Activated naive CD4-positive, alpha-beta T cell treated with anti-CD3 and anti-CD28 coated beads, Interleukin-2, amount 10 ng/mL, durations not matched to agents 5 hours and 36 hours (primary cell): ENCODE data around the gene TMIGD2. TPM values are rescaled to one million over a fixed set of nuclear protein-coding genes. Genes with fewer than 3 reads are reported as not detected.

Experiments used
- total RNA-seq, 2 experiments: library from RNA; stranded (reverse); gene quantifications; one replicate each; pipeline ENCODE4 v1.2.3, GENCODE V29; 2021

Gene TMIGD2, protein sequence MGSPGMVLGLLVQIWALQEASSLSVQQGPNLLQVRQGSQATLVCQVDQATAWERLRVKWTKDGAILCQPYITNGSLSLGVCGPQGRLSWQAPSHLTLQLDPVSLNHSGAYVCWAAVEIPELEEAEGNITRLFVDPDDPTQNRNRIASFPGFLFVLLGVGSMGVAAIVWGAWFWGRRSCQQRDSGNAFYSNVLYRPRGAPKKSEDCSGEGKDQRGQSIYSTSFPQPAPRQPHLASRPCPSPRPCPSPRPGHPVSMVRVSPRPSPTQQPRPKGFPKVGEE
- total RNA-seq = 10 to 100 TPM; 50.3 to 53.2 TPM

DNA sequence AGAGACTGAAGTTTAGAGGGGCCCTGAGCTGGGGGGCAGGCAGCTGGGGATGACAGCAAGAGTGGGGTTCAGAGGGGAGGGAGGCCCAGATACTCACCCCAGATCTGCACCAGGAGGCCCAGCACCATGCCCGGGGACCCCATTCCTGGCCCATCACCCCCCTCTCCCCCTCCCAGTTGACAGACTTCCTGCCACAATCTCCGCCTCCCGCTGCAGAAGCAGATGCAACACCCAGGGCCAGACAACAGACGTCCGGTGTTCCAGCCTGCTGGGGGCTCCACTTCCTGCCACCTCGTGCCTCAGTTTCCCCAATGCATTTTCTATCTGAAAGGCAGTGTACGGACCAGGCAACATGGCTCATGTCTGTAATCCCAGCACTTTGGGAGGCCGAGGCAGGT, at the start of gene TMIGD2:
Gene TMIGD2, minus strand, starts transcription at position 147 of the 398 bp plus-strand sequence. Its CDS starts 4 bp downstream, at position 143.

DNA sequence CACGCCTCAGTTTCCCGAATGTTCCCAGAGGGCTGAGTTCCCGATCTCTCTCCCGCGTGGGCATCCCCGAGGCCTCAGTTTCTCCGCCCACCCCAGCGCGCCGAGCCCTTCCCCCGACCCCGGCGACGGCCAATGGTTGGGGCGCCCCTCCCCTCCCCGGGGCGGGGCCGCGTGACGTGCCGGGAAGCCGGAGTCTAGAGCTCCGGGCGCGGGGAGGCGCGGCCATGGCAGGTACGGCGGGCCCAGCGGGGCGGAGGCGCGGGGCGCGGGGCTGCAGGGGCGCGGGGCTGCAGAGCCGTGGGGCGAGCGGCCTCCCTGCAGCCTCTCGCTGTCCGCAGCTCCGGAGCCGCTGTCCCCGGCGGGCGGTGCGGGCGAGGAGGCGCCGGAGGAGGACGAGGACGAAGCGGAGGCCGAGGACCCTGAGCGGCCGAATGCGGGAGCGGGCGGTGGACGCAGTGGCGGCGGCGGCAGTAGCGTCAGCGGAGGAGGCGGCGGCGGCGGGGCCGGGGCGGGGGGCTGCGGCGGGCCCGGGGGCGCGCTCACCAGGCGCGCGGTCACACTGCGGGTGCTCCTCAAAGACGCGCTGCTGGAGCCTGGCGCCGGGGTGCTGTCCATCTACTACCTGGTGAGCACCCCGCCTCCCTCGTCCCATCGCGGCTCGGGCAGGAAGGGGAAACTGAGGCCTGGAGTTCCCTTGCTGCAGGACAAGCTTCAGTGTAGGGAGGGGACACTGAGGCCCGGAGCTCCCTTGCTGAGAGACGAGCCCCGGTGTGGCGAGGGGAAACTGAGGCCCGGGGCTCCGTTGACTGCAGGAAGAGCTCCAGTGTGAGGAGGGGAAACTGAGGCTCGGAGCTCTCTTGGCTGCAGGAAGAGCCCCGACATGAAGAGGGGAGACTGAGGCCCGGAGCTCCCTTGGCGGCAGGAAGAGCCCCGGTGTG, 41.5 kb upstream of the TMIGD2 start, which contains the start of gene MPND:
Gene MPND, plus strand, starts transcription at position 193 of the 938 bp plus-strand sequence. Its CDS starts 32 bp downstream, at position 225.

DNA sequence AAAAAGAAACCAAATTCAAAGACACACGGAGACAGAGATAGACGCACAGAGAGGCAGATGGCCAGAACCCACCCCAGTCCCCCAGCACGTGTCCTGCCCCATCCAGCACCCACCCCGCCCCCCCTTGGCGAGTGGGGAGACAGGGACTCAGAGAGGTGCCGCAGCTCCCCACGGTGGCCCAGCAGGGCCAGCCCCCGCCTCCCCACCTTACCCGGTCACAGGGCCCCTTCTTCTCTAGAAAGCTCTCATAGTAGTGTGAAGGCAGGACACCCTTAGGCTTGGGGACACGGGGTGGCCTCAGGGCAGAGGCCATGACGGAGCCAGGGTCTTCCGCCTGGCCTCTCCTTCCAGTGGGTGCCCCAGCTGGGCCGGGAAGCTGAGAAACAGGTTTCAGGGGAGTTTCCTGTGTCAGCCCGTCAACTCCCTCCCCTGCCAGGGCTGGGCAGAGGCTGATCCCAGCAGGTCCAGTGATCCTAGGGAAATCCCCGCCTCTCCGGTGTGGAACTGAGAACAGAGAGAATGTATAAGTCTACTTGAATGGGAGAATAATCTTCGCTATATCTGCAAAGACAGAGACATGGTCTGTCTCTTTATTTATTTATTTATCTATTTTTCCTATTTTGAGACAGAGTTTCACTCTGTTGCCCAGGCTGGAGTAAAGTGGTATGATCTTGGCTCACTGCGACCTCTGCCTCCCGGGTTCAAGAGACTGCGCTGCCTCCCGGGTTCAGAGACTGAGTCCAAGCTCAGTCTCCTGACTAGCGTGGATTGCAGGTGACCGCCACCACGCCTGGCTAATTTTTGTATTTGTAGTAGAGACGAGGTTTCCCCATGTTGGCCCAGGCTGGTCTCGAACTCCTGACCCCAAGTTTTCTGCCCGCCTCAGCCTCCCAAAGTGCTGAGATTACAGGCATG, 36.5 kb upstream of the TMIGD2 start, which contains the start of gene STAP2:
Gene STAP2, minus strand, starts transcription at position 387 of the 915 bp plus-strand sequence. Its CDS starts 74 bp downstream, at position 313.

DNA sequence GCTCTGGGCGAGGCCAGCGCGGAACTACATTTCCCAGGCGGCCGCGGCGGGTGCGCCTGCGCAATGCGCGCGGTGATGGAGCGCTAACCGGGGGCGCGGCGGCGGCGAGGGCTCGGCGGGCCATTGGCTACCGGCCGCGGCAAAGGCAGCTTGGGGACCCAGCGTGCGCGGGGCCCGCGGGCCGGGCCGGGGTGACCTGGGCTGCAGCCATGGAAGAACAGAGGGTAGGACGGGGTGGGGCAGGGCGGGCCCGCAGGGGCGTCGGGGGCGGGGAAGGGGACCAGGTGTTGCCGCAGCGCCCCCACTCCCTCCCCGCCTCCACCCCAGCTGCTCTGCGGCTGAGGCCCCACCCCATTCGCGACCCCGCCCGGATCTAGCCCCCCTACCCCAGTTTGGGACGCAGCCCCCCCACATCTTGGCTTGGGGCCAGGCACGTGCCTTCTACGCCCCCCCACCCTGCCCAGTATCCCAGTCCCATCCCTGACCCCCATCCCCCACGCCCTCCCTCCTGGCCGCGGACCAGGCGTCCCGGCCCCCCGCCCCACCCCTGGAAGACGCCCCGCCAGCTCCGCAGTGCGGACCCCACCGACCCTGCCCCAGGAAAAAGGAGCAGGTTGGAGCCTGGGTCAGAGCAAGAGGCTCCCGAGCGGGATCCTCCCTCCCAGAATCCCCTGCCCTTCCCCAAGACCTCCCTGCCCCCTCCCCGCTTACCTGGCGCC, 2.5 kb upstream of the TMIGD2 start, which contains the start of gene FSD1:
Gene FSD1, plus strand, starts transcription at position 61 of the 719 bp plus-strand sequence. Its CDS starts 149 bp downstream, at position 210.

DNA sequence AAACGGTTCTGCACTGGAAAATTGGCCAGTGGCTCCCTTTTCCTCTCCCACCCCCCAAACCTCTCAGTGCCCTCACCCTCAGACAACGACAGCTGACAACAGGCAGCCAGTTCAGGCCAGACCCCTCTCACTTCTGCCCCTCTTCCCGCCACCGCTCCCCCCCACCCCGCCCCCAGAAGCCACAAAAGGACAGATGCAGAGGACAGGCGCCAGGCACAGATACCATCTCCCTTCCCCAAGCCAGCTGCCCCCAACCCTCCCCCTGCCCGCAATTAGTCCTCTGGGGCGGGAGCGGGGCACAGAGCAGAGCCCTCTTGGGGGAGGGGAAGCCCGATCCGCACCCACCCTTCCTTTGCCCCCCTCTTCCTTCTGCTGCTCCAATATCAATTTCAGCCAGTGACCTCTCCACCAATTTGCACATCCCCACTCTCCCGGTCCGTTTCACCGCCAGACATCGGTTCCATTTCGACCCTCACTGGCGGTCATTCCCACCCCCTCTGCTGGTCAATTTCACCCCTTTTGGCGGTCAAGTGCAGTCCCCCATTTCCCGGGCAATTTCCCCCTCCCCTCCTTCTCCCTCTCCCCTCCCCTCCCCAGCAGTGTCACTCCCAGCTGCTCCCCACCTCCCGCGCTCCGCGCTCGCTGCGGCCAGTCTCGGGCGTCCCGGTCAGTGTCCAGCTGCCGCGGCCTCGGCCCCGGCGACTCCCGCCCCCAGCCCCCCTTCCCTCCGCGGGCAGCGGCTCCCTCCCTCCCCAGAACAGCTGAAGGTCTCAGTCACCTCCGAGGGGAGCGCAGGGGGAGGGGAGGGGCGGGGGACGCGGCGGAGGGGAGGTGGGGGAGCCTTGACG, 23.5 kb downstream of the TMIGD2 start, which contains the start of gene SHD:
Gene SHD, plus strand, starts transcription at position 848 of the 848 bp plus-strand sequence. CDS start 798 bp downstream, outside the sequence.

DNA sequence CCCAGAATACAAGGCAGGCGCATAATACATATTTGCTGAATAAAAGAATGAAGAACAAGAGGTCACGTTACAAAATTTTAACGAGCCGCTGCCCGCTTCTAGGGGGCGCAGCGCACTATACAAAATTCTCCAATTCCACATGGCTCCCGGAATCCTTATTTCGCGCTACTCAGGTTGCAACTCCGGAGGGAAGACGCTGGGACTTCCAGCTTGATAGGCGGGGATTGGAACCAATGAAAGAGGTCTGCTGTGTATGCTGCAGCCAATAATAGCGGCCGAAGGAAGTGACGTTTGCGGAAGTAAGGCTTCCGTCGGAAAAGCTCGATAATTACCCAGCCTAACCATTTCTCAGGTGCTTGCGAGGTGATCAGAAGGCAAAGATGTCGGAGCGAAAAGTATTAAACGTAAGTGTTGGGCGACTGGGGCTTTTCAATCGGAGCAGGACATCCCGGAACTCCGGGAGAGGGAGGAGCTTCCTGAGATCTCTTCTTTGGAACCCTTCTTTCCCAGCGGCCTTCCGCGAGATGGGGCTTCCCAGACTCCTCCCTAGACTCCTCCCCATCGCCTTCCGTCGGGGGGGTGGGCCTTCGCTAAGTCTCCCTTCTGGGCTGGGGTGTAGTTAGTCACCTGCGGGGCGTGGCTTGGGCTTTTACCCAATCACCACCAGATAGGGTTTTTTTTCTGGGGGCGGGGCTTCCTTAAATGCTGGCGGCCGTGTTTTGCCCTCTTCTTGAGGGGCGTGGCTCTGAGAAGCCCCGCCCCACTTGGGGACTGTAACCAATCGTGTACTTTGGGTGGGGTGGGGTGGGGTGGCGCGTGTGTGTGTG, 55.2 kb downstream of the TMIGD2 start, which contains the start of gene YJU2:
Gene YJU2, plus strand, starts transcription at position 314 of the 827 bp plus-strand sequence. Its CDS starts 67 bp downstream, at position 381.

Other genes starting within 250 kb of the TMIGD2 start
- 10 to 100 TPM; 45.7 to 47.2 TPM for gene ZBTB7A, start 235.5 kb downstream of the TMIGD2 start, total RNA-seq
- 100 to 1,000 TPM; 192 to 194 TPM for gene MAP2K2, start 178.3 kb downstream of the TMIGD2 start, total RNA-seq
- under 1 TPM in 1 of 2 experiments, not detected in 1; 0.17 TPM for gene CREB3L3, start 148.8 kb downstream of the TMIGD2 start, total RNA-seq
- gene SIRT6, start 119.8 kb downstream of the TMIGD2 start, total RNA-seq = 10 to 100 TPM; 30.8 to 35.0 TPM
- 1 to 10 TPM; 1.0 to 1.1 TPM for gene ANKRD24, start 119.7 kb downstream of the TMIGD2 start, total RNA-seq
- under 1 TPM in 1 of 2 experiments, not detected in 1; 0.40 TPM for gene EBI3, start 72.9 kb downstream of the TMIGD2 start, total RNA-seq
- 10 to 100 TPM; 26.0 TPM for gene YJU2, start 55.3 kb downstream of the TMIGD2 start, total RNA-seq
- gene SHD, start 23.1 kb downstream of the TMIGD2 start, total RNA-seq = not detected
- gene FSD1, start 2.2 kb upstream of the TMIGD2 start, total RNA-seq = 1 to 10 TPM; 9.5 to 9.6 TPM
- 10 to 100 TPM; 11.3 to 11.4 TPM for gene STAP2, start 36.4 kb upstream of the TMIGD2 start, total RNA-seq
- 10 to 100 TPM; 19.3 to 20.4 TPM for gene MPND, start 41.2 kb upstream of the TMIGD2 start, total RNA-seq
- gene SH3GL1, start 98.2 kb upstream of the TMIGD2 start, total RNA-seq = 10 to 100 TPM; 78.2 to 79.6 TPM
- 10 to 100 TPM; 54.9 to 60.0 TPM for gene CHAF1A, start 100.3 kb upstream of the TMIGD2 start, total RNA-seq
- gene UBXN6, start 155.4 kb upstream of the TMIGD2 start, total RNA-seq = 10 to 100 TPM; 50.0 to 57.5 TPM
- 10 to 100 TPM; 44.3 to 46.3 TPM for gene HDGFL2, start 169.9 kb upstream of the TMIGD2 start, total RNA-seq
- not detected for gene PLIN4, start 216.1 kb upstream of the TMIGD2 start, total RNA-seq
- gene PLIN5, start 232.8 kb upstream of the TMIGD2 start, total RNA-seq = not detected
- gene LRG1, start 237.6 kb upstream of the TMIGD2 start, total RNA-seq = under 1 TPM; 0.05 to 0.10 TPM